Measurements from ENCODE around the gene ATF4. TPM values are rescaled to one million over a fixed set of nuclear protein-coding genes. Genes with fewer than 3 reads are reported as not detected.

ATF4 gene
- total RNA-seq, 1 donor from 2014 or later, result 246 TPM

DNA sequence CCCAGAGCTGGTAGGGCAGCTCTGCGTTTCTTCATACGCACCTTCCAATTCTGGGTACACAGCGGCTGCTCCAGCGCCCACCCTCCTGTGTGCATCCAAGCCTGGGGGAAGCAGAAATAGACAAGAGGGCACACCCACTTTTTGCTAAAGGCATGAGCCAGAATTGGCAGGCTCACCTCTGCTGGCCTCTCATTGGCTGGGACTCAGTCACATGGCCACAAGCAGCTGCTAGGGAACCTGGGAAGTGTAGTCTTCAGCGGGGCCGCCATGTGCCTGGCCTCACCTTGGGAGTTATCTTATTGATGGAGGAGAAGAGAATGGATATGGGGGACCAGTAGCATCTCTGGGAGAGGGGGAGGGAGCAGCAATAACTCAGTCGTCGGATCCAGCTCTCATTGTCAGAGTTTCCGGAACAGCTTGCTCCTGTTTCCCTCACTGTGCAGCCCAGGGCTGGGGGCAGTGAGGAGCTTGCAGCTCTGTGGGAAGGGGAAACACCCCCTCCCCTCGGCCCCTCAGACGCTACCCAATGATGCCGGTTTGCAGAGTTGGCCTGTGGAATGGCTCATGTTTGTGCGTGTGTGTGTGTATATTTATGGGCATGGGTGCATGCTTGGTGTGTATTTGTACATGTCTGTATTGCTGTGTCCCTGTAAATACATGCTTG, 30.1 kb upstream of the ATF4 start:
- Histone ChIP-seq H3K27me3 (no peaks in the 10 kb centered on the region), H3K4me1 (no peaks in the 10 kb centered on the region), H3K27ac (no peak overlapping the region), H3K36me3 (no peaks in the 10 kb centered on the region), H3K4me3 (no peak overlapping the region), H3K9me3 (no peaks in the 10 kb centered on the region)
- intact Hi-C loops (cut with DNase I), result no loop called here
- TF ChIP-seq POLR2AphosphoS5 (IDR thresholded peaks at IDR 0.05; ENCODE audit: insufficient read depth in 1 of 2, low read depth in 1 of 2) (peak in 1 of 2 donors; percentile 43), POLR2A (IDR thresholded peaks at IDR 0.05) (no peak)
- TF ChIP-seq, protein P1, sequence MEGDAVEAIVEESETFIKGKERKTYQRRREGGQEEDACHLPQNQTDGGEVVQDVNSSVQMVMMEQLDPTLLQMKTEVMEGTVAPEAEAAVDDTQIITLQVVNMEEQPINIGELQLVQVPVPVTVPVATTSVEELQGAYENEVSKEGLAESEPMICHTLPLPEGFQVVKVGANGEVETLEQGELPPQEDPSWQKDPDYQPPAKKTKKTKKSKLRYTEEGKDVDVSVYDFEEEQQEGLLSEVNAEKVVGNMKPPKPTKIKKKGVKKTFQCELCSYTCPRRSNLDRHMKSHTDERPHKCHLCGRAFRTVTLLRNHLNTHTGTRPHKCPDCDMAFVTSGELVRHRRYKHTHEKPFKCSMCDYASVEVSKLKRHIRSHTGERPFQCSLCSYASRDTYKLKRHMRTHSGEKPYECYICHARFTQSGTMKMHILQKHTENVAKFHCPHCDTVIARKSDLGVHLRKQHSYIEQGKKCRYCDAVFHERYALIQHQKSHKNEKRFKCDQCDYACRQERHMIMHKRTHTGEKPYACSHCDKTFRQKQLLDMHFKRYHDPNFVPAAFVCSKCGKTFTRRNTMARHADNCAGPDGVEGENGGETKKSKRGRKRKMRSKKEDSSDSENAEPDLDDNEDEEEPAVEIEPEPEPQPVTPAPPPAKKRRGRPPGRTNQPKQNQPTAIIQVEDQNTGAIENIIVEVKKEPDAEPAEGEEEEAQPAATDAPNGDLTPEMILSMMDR (IDR thresholded peaks at IDR 0.05), result no peak
- no peak for DNase-seq (ENCODE audit: extremely low spot score in 2 of 2)

DNA sequence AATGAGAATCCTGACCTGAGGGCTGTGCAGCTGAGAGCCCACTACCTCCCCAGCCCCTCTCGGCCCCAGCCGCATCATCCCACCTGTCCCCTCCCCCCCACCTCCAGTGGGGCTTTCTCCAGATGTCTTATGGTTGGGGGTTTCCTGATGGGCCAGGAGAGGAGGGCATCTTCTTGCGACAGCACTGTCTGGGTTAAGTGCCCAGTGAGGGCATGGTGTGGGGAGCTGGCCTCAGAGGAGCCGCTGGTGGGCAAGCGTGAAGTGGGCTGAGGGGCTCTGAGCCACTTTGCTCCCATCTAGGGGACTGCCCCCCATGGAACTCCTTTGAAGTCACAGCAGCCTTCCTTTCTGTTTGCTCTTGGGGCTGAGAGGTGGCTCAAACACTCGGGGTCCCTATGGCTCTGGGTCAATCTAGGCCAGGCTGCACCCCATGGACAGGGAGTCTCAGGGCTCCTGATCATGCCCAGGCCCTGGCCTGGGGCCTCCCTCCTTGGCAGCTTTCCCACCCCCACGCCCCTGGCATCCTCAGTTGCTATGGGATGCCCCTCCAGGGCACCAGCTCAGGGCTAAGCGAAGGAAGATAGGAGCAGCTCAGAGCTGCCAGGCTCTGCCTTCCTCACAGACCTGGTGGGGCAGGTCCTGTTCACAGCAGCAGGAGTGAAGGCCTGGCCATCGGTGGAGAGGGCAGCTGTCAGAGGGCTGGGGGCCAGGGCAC, 29.2 kb upstream of the ATF4 start:
- Histone ChIP-seq H3K27ac (no peak overlapping the region), H3K36me3 (no peaks in the 10 kb centered on the region), H3K9me3 (no peaks in the 10 kb centered on the region), H3K4me3 (no peak overlapping the region), H3K4me1 (no peaks in the 10 kb centered on the region), H3K27me3 (no peaks in the 10 kb centered on the region)
- no peak for TF ChIP-seq POLR2AphosphoS5 (IDR thresholded peaks at IDR 0.05; ENCODE audit: insufficient read depth in 1 of 2, low read depth in 1 of 2)
- TF ChIP-seq POLR2A (IDR thresholded peaks at IDR 0.05), result no peak
- TF ChIP-seq, protein P1 (IDR thresholded peaks at IDR 0.05), result no peak
- DNase-seq (ENCODE audit: extremely low spot score in 2 of 2), result no peak
- intact Hi-C loops (cut with DNase I), result no loop called here

DNA sequence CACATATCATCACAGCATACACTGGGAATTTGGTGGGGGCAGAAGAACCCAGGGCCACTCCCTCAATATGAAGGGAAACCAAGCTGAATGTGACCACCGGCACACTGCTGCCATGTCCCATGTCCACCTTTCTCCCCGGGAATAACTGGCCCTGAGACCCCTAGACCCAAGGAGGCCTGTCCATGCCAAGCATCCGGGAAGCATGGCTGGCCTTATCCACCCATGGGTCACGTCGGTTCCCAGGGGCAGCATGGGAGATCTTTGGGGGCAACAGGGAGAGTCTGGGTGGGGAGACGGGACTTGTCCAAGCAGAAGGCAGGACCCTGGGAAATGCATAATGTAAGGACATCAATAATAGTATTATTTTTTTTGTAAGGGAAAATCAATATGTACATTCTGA, 28.7 kb upstream of the ATF4 start:
- H3K36me3 ChIP-seq, result no peaks in the 10 kb centered on the region
- no peaks in the 10 kb centered on the region for H3K27me3 ChIP-seq
- no peaks in the 10 kb centered on the region for H3K4me1 ChIP-seq
- TF ChIP-seq, protein P1 (IDR thresholded peaks at IDR 0.05), result no peak
- TF ChIP-seq POLR2AphosphoS5 (IDR thresholded peaks at IDR 0.05; ENCODE audit: insufficient read depth in 1 of 2, low read depth in 1 of 2) (no peak), POLR2A (IDR thresholded peaks at IDR 0.05) (no peak)
- H3K27ac ChIP-seq, result no peak overlapping the region
- intact Hi-C loops (cut with DNase I), result no loop called here
- no peak overlapping the region for H3K4me3 ChIP-seq
- DNase-seq (ENCODE audit: extremely low spot score in 2 of 2), result no peak
- H3K9me3 ChIP-seq, result no peaks in the 10 kb centered on the region

DNA sequence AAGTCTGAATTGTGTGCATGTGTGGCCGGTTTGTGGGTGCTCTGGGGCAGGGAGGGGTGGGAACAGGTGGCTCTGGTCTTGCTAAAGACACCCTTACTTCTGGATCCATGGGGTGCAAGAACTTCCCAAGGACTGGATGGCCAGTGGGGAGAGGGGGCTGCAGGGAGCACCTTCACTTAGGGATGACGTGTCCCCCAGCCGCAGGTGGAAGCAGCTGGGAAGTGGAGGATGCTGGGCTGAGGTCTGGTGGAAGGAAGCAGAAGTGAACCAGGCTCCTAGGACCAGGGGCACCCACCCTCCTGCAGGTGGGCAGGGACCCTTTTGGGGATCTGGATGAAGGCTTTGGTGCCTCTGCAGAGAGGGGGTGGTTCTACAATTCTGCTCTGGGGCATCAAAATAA, 28.2 kb upstream of the ATF4 start:
- intact Hi-C loops (cut with DNase I), result no loop called here
- H3K9me3 ChIP-seq, result no peaks in the 10 kb centered on the region
- no peak overlapping the region for H3K27ac ChIP-seq
- H3K36me3 ChIP-seq, result no peaks in the 10 kb centered on the region
- H3K4me1 ChIP-seq, result no peaks in the 10 kb centered on the region
- no peak for DNase-seq (ENCODE audit: extremely low spot score in 2 of 2)
- H3K27me3 ChIP-seq, result no peaks in the 10 kb centered on the region
- no peak overlapping the region for H3K4me3 ChIP-seq
- TF ChIP-seq POLR2A (IDR thresholded peaks at IDR 0.05) (no peak), POLR2AphosphoS5 (IDR thresholded peaks at IDR 0.05; ENCODE audit: insufficient read depth in 1 of 2, low read depth in 1 of 2) (no peak)
- TF ChIP-seq, protein P1 (IDR thresholded peaks at IDR 0.05), result no peak

DNA sequence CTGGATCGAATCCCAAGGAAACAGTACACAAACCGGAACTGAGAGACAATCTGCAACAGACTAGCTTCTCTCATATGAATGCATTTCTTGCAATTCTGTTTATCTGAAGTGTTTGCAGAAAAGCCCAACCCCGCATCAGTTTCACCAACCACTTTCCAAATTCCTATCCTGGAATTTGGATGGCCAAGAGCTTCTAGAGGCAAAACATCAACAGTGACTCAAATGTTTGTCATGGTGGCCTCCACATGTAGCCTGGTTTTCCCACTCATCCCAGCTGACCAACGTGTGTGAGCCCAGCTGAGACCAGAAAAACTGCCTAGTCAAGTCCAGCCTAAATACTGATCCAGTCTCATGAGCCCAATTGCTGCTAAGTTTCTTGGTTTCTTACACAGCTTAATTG, 26.6 kb upstream of the ATF4 start:
- no peak for DNase-seq (ENCODE audit: extremely low spot score in 2 of 2)
- Histone ChIP-seq H3K27ac (no peak overlapping the region), H3K36me3 (no peaks in the 10 kb centered on the region), H3K27me3 (no peaks in the 10 kb centered on the region), H3K4me1 (no peaks in the 10 kb centered on the region), H3K9me3 (no peaks in the 10 kb centered on the region), H3K4me3 (no peak overlapping the region)
- no peak for TF ChIP-seq POLR2AphosphoS5 (IDR thresholded peaks at IDR 0.05; ENCODE audit: insufficient read depth in 1 of 2, low read depth in 1 of 2)
- TF ChIP-seq POLR2A (IDR thresholded peaks at IDR 0.05), result no peak
- TF ChIP-seq, protein P1 (IDR thresholded peaks at IDR 0.05), result no peak
- intact Hi-C loops (cut with DNase I), result no loop called here

Data from vagina (tissue), 2 donors.